Neuronal stem cell (in vitro differentiated cells): ENCODE data around the gene KRTAP20-2.

Experiments used
- DNase-seq: peaks from one replicate; pipeline ENCODE4 v3.0.0-alpha.2; 2013; ENCODE audit warnings: low spot score
- H2AFZ ChIP-seq: one replicate; pipeline ENCODE4 v1.6.1; 2013; ENCODE audit warnings: mild to moderate bottlenecking, low read length, inconsistent platforms
- H2AK5ac ChIP-seq: 2 replicates; pipeline ENCODE4 v1.6.1; 2013; ENCODE audit warnings: low read depth, mild to moderate bottlenecking, inconsistent platforms, low read length, moderate library complexity, mixed read lengths
- H2BK120ac ChIP-seq: 2 replicates; pipeline ENCODE4 v1.6.1; 2013; ENCODE audit warnings: low read depth, mild to moderate bottlenecking, inconsistent platforms, low read length, moderate library complexity, mixed read lengths
- H2BK12ac ChIP-seq: one replicate; pipeline ENCODE4 v1.6.1; 2013; ENCODE audit warnings: low read length, inconsistent platforms
- H2BK15ac ChIP-seq: 2 replicates; pipeline ENCODE4 v1.6.1; 2013; ENCODE audit warnings: mild to moderate bottlenecking, low read length, inconsistent platforms, mixed read lengths
- H2BK5ac ChIP-seq: one replicate; pipeline ENCODE4 v1.6.1; 2013; ENCODE audit warnings: inconsistent platforms, mild to moderate bottlenecking, low read length, moderate library complexity
- H3K14ac ChIP-seq: one replicate; pipeline ENCODE4 v1.6.1; 2013; ENCODE audit warnings: low read length, inconsistent platforms
- H3K18ac ChIP-seq: 2 replicates; pipeline ENCODE4 v1.6.1; 2013; ENCODE audit warnings: low read length, inconsistent platforms
- H3K23ac ChIP-seq: 2 replicates; pipeline ENCODE4 v1.6.1; 2013; ENCODE audit warnings: low read depth, mild to moderate bottlenecking, mixed read lengths, low read length, inconsistent platforms; ENCODE audit not compliant: poor library complexity
- H3K27ac ChIP-seq: replicated peaks from 3 replicates; pipeline ENCODE4 v1.5.1; 2013; ENCODE audit warnings: low read length, inconsistent platforms
- H3K27me3 ChIP-seq, 3 experiments: 2 replicates each; pipeline ENCODE4 v1.6.1; 2013; ENCODE audit warnings: low read length in 3 of 3, mild to moderate bottlenecking in 2 of 3, inconsistent platforms in 1 of 3, low read depth in 1 of 3, mixed read lengths in 1 of 3, moderate library complexity in 1 of 3; ENCODE audit not compliant: control insufficient read depth in 3 of 3, insufficient read depth in 3 of 3
- H3K36me3 ChIP-seq, 2 donors: replicated peaks in 1 of 2; 2 replicates each; pipeline ENCODE4 v1.6.1; 2013; ENCODE audit warnings: low read length in 2 of 2; ENCODE audit not compliant: control insufficient read depth in 2 of 2, insufficient read depth in 2 of 2
- H3K4ac ChIP-seq: 2 replicates; pipeline ENCODE4 v1.6.1; 2013; ENCODE audit warnings: inconsistent platforms, mild to moderate bottlenecking, low read length, moderate library complexity
- H3K4me1 ChIP-seq, 2 donors: 1 replicate in 1 of 2; 2 replicates in 1 of 2; pipeline ENCODE4 v1.6.1; 2013; ENCODE audit warnings: low read length in 2 of 2, low read depth in 1 of 2; ENCODE audit not compliant: control insufficient read depth in 2 of 2, insufficient read depth in 1 of 2
- H3K4me2 ChIP-seq: one replicate; pipeline ENCODE4 v1.6.1; 2013; ENCODE audit warnings: mild to moderate bottlenecking, low read length, inconsistent platforms; ENCODE audit not compliant: insufficient read depth, poor library complexity, severe bottlenecking
- H3K4me3 ChIP-seq, 2 donors: 2 replicates each; pipeline ENCODE4 v1.5.1; 2013; ENCODE audit warnings: low read length in 2 of 2, mild to moderate bottlenecking in 2 of 2, inconsistent platforms in 1 of 2, moderate library complexity in 1 of 2
- H3K79me1 ChIP-seq: one replicate; pipeline ENCODE4 v1.6.1; 2013; ENCODE audit warnings: low read depth, mild to moderate bottlenecking, inconsistent platforms, low read length, moderate library complexity
- H3K9ac ChIP-seq: one replicate; pipeline ENCODE4 v1.6.1; 2013; ENCODE audit warnings: mild to moderate bottlenecking, low read depth, low read length, inconsistent platforms; ENCODE audit not compliant: poor library complexity
- H3K9me3 ChIP-seq, 2 donors: replicated peaks in 1 of 2; 2 replicates each; pipeline versions ENCODE3 to v1.6.1; 2013; ENCODE audit warnings: low read length in 2 of 2, mild to moderate bottlenecking in 2 of 2, inconsistent platforms in 1 of 2, low read depth in 1 of 2, mixed read lengths in 1 of 2, moderate library complexity in 1 of 2; ENCODE audit not compliant: control insufficient read depth in 2 of 2, insufficient read depth in 1 of 2
- H4K8ac ChIP-seq: one replicate; pipeline ENCODE4 v1.6.1; 2013; ENCODE audit warnings: low read depth, mild to moderate bottlenecking, inconsistent platforms, low read length, moderate library complexity
- H4K91ac ChIP-seq: one replicate; pipeline ENCODE4 v1.6.1; 2013; ENCODE audit warnings: low read length, low read depth, mild to moderate bottlenecking, inconsistent platforms; ENCODE audit not compliant: poor library complexity
- WGBS, 2 donors: extraction: QIAGEN DNeasy Blood & Tissue Kit; methylation state at CpG; one replicate each; pipeline ENCODE4 v1.1.7; 2013; ENCODE audit warnings: missing lambda C conversion rate in 2 of 2, mixed read lengths in 1 of 2; ENCODE audit not compliant: insufficient read length in 2 of 2, insufficient replicate concordance in 1 of 2; ENCODE audit errors: extremely low coverage in 2 of 2; 5-methylcytosine and 5-hydroxymethylcytosine counted together

The KRTAP20-2 gene

DNA sequence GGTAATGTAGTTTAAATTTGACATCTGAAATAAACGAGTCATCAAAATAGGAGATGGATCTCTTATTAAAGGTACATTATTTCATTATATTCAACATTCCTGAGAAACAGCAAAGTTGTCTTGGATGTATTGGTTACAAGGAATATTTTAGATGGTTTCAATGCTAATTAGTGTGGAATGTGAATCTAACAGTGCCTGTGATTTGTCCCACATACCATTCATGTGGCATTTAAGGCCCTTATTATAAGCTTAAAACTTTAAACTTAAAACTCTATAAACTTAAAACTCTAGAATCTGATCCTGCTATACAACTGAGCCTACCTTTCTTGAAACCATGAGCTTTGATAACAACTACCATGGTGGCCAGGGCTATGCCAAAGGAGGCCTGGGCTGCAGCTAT is 34.2 kb upstream of the KRTAP20-2 start, which contains the start of gene KRTAP22-1:
Gene KRTAP22-1, plus strand, starts transcription at position 301 of the 400 bp plus-strand sequence.
- no peak within 1 kb of the TSS for H3K4ac ChIP-seq
- H3K18ac ChIP-seq: no peak within 1 kb of the TSS
- no peak within 1 kb of the TSS for H2BK5ac ChIP-seq
- H3K4me3 ChIP-seq: no peak within 1 kb of the TSS
- WGBS, 2 donors: no CpG with 5 or more reads among the region's 1 CpG
- no peak within 1 kb of the TSS for H3K14ac ChIP-seq
- H3K27ac ChIP-seq: no peak within 1 kb of the TSS
- H3K9me3 ChIP-seq: peaks cover 0 to 2% of the 10 kb centered on the region in 2 donors
- no peak for DNase-seq
- no peaks in the 10 kb centered on the region for H3K27me3 ChIP-seq
- H3K79me1 ChIP-seq: no peaks in the 10 kb centered on the region
- no peak within 1 kb of the TSS for H4K91ac ChIP-seq
- H3K9ac ChIP-seq: no peak within 1 kb of the TSS
- no peak within 1 kb of the TSS for H2AFZ ChIP-seq
- H3K36me3 ChIP-seq: no peaks in the 10 kb centered on the region
- H4K8ac ChIP-seq: no peak within 1 kb of the TSS
- no peaks in the 10 kb centered on the region for H3K4me1 ChIP-seq
- no peak within 1 kb of the TSS for H2BK15ac ChIP-seq
- no peak within 1 kb of the TSS for H2BK120ac ChIP-seq
- no peak within 1 kb of the TSS for H2BK12ac ChIP-seq
- no peak within 1 kb of the TSS for H2AK5ac ChIP-seq
- H3K4me2 ChIP-seq: no peak within 1 kb of the TSS
- H3K23ac ChIP-seq: no peak within 1 kb of the TSS

DNA sequence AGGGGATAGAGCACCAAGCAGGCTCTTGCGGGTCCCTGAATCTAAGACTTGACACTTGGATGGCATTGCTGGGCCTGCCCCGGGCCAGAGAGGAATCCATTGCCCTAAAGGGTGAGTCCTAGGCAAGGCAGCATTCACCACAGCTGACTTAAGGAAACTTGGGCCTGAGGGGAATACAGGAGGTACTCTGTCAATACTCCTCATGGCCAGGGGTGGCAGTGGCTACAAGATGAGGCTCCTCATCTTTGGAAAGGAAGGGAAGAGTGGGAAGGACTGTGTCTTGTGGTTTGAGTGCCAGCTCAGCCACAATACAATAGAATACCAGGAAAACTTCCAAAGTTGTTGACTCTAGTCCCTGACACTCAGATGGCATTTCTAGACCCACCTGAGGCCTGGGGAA is 29.0 kb upstream of the KRTAP20-2 start:
- Histone ChIP-seq H3K27me3 (no peaks in the 10 kb centered on the region), H3K23ac (no peak overlapping the region), H3K79me1 (no peaks in the 10 kb centered on the region), H2BK15ac (no peak overlapping the region), H3K4me2 (no peak overlapping the region), H2AK5ac (no peak overlapping the region), H3K14ac (no peak overlapping the region), H2BK120ac (no peak overlapping the region), H3K36me3 (no peaks in the 10 kb centered on the region), H3K4ac (no peak overlapping the region), H3K4me3 (no peak overlapping the region), H3K27ac (no peak overlapping the region), H4K91ac (no peak overlapping the region), H2BK5ac (no peak overlapping the region), H2AFZ (no peak overlapping the region), H3K18ac (no peak overlapping the region), H3K9ac (no peak overlapping the region), H2BK12ac (no peak overlapping the region), H4K8ac (no peak overlapping the region), H3K9me3 (no peaks in the 10 kb centered on the region), H3K4me1 (no peaks in the 10 kb centered on the region)
- WGBS, 2 donors: no CpG with 5 or more reads among the region's 2 CpGs
- no peak for DNase-seq

DNA sequence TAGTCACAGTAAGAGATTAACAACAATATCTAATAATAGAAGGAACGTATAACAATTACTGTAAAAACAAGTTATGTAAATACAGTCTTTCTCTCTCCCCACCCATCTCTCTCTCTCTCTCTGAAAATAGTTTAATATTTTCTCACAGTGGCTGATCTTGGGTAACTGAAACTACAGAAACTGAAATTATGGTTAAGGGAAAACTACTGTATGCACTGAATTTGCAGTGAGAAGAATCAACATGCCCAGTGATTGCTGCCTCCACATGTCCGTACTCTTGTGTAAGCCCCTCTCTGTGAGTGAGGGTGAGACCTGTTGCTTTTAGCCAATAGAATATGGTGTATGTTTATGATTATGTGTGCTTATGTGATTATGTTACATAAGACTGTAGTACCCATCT is 22.9 kb upstream of the KRTAP20-2 start:
- Histone ChIP-seq H3K79me1 (no peaks in the 10 kb centered on the region), H4K91ac (no peak overlapping the region), H2BK5ac (no peak overlapping the region), H2AK5ac (no peak overlapping the region), H3K4ac (no peak overlapping the region), H2AFZ (no peak overlapping the region), H3K9ac (no peak overlapping the region), H3K9me3 (no peaks in the 10 kb centered on the region), H3K36me3 (no peaks in the 10 kb centered on the region), H3K4me3 (no peak overlapping the region), H4K8ac (no peak overlapping the region), H3K27ac (no peak overlapping the region), H3K4me2 (no peak overlapping the region), H2BK12ac (no peak overlapping the region), H3K14ac (no peak overlapping the region), H2BK15ac (no peak overlapping the region), H3K4me1 (no peaks in the 10 kb centered on the region), H2BK120ac (no peak overlapping the region), H3K18ac (no peak overlapping the region), H3K23ac (no peak overlapping the region), H3K27me3 (no peaks in the 10 kb centered on the region)
- no peak for DNase-seq
- no CpG with 5 or more reads among the region's 2 CpGs for WGBS, 2 donors

DNA sequence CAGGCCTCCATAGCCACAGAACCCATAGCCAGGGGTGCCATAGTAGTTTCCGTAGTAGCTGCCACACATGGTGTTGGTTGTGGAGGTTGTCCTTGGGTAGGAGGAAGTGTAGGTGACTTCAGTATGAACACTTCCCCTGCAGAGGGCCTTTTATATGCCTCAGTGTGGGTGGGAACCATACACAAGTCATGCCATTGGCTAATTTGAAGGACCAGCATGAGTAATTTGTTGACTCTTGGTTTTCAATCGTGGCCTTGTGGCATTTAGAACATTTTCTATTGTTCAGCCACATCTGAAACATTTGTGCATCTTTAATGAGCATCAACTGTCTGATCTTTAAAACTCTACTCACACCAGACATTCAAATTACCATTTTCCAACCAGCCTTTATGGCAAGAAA is 21.2 kb upstream of the KRTAP20-2 start, which contains the start of gene KRTAP6-1:
Gene KRTAP6-1, minus strand, starts transcription at position 95 of the 400 bp plus-strand sequence. Its CDS starts 26 bp downstream, at position 69.
- Histone ChIP-seq H2BK5ac (no peak within 1 kb of the TSS), H2BK15ac (peak within 1 kb of the TSS; percentile 39), H2BK12ac (no peak within 1 kb of the TSS), H3K18ac (peak within 1 kb of the TSS; percentile 48), H2AFZ (no peak within 1 kb of the TSS), H3K23ac (no peak within 1 kb of the TSS), H3K4me1 (no peaks in the 10 kb centered on the region), H3K9ac (no peak within 1 kb of the TSS), H3K36me3 (no peaks in the 10 kb centered on the region), H3K4ac (no peak within 1 kb of the TSS), H3K27me3 (no peaks in the 10 kb centered on the region), H2AK5ac (peak within 1 kb of the TSS; percentile 78), H3K27ac (no peak within 1 kb of the TSS), H3K4me3 (no peak within 1 kb of the TSS), H3K79me1 (no peaks in the 10 kb centered on the region), H3K9me3 (no peaks in the 10 kb centered on the region), H3K4me2 (no peak within 1 kb of the TSS), H2BK120ac (peak within 1 kb of the TSS; percentile 61), H4K91ac (peak within 1 kb of the TSS; percentile 92), H3K14ac (peak within 1 kb of the TSS; percentile 82), H4K8ac (peak within 1 kb of the TSS; percentile 82)
- DNase-seq: no peak
- WGBS, 2 donors: no CpG with 5 or more reads among the region's 2 CpGs
